Measurements from ENCODE around the gene RND3.
A peak's percentile ranks its signal among the peaks of the same experiment; 100 is the strongest.

The RND3 gene

DNA sequence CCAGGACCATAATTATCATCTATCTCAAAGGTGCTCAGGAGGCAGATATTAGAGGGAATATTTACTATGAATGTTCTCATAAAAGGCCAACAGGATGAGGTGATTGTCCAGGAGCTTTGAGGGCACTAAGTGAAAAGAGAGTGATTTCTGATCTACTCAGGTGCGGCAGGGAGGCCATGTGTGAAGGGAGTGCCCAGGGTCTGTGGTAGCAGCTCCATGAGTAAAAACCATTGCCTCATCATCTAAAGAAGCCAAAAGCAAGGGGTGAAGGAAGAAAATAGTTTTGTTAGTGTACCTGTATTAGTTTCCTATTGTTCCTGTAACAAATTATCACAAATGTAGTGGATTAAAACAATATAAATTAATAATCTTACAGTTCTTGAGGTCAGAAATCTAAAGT is 22.5 kb downstream of the RND3 start:
- DNase-seq (ENCODE audit: insufficient read length, low spot score) (no peak), FAIRE-seq (no peak)
- no peak for TF ChIP-seq POLR2A (IDR thresholded peaks at IDR 0.05; ENCODE audit: low read depth, low read length)

DNA sequence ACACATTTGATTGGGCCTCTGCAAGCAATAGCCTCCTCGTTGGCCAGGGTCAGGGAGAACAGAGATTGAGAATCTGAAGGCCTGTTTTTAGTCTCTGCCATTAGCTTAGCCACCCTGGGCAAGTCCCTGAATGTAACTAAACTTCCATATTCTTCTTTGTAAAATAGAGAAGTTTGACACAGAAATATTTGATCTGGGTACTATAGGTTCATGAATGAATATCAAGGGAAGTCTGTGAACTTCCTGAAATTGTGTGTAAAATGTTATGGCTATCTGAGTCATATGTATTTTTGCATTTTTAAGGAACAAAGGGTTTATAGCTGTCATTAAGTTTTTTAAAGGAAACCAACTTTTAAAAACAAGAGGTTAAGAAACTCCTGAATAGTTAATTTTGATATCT is 23.2 kb downstream of the RND3 start:
- no peak for TF ChIP-seq POLR2A (IDR thresholded peaks at IDR 0.05; ENCODE audit: low read depth, low read length)
- DNase-seq (ENCODE audit: insufficient read length, low spot score), result no peak
- FAIRE-seq, result peak; percentile 30

DNA sequence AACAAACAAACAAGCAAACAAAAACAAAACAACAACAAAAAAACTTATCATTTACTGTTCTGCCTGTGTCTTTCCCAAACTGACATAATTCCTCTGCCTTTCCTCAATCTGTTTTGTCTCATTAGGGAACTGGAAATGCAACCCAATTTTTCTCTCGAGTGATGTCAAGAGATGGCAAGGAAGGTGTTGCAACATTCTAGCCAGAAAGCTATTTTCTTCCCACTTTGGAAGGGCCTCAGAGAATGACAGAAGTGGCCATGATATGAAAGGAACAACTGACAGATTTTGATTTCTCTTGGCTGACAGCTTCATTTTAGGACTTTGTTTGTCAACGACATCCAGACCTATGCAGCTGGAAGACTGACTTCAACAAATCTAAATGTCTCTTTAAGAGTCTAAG is 24.7 kb downstream of the RND3 start:
- no peak for FAIRE-seq
- no peak for TF ChIP-seq POLR2A (IDR thresholded peaks at IDR 0.05; ENCODE audit: low read depth, low read length)

GRCh38 chr2:150459281-150459680 is 28.2 kb downstream of the RND3 start:
- no peak for TF ChIP-seq POLR2A (IDR thresholded peaks at IDR 0.05; ENCODE audit: low read depth, low read length)
- DNase-seq (ENCODE audit: insufficient read length, low spot score), result no peak
- no peak for FAIRE-seq

More for the DNA sequence above, 24.7 kb downstream of the RND3 start:
- no peak for DNase-seq (ENCODE audit: insufficient read length, low spot score)

DNA sequence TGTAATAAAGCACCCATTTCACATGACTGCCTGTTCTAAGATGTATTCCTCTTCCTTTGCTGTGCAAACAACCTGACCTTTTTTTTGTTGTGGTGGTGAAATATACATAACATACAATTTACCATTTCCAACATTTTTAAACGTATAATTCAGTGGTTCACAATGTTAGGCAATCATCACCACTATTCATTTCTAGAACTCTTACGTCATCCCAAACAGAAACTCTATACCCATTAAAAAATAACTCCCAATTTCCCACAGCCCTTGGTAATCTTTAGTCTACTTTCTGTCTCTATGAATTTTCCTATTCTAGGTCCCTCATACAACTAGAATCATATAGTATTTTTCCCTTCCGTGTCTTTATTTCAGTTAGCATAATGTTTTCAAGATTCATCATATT is 36.7 kb downstream of the RND3 start:
- no peak for TF ChIP-seq POLR2A (IDR thresholded peaks at IDR 0.05; ENCODE audit: low read depth, low read length)
- FAIRE-seq (no peak), DNase-seq (ENCODE audit: insufficient read length, low spot score) (no peak)

DNA sequence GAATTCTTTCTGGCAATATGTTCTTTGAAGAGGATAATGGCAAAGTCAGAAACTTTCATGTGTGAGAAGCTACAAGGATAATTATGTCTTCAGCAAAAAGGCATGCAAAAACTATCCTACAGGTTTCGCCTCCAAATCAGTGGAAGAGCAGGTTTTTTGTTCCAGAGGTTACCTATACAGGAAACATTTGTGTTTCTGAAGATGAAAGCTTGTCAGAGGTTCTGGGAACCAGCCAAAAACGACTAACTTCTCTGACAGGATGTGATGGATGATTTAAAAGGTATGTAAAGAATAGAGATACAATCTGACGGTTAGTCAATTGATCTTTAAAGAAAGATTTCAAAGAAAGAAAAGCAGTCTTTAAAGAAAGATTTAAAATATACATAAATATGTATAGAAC is 37.6 kb downstream of the RND3 start:
- no peak for TF ChIP-seq POLR2A (IDR thresholded peaks at IDR 0.05; ENCODE audit: low read depth, low read length)
- FAIRE-seq (no peak), DNase-seq (ENCODE audit: insufficient read length, low spot score) (no peak)

- FAIRE-seq, result no peak
- DNase-seq (ENCODE audit: insufficient read length, low spot score), result no peak
- no peak for TF ChIP-seq POLR2A (IDR thresholded peaks at IDR 0.05; ENCODE audit: low read depth, low read length)
Measured at GRCh38 chr2:150445398-150445797, 42.1 kb downstream of the RND3 start.

DNA sequence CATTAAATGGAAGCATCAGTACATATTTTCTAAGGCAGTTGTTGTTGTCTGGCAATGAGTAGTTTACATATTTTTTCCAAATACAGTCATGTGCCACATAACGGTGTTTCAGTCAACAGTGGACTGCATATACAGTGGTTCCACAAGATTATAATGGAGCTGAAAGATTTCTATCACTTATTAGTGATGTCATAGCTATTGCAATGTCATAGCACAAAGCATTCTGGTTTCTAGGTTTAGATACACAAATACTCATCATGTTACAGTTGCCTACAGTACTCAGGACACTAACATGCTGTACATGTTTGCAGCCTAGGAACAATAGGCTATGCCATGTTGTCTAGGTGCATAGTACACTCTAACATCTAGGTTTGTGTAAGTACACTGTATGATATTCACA is 45.0 kb downstream of the RND3 start:
- no peak for DNase-seq (ENCODE audit: insufficient read length, low spot score)
- TF ChIP-seq POLR2A (IDR thresholded peaks at IDR 0.05; ENCODE audit: low read depth, low read length), result no peak
- FAIRE-seq, result no peak

DNA sequence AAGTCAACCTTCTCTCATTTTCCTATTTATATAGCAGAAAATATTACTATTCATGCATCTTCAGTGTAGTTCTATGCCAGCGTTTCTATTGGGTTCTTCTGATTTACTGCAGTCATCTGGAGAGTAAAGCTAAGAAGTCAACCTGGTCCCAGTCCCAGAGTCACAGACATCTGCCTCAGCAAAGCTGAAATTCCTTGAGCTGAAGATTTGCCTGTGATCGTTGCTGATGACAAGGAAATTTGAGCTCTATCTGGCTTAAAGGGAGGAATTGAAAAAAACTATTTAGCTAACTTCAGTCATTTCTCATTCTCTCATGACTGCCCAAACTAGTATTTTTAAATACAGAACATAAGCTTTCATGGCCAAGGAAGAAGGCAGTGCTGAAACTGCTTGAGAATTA is 45.7 kb downstream of the RND3 start:
- DNase-seq (ENCODE audit: insufficient read length, low spot score), result no peak
- TF ChIP-seq POLR2A (IDR thresholded peaks at IDR 0.05; ENCODE audit: low read depth, low read length), result no peak
- FAIRE-seq, result no peak

GRCh38 chr2:150441226-150441625 is 46.2 kb downstream of the RND3 start:
- no peak for TF ChIP-seq POLR2A (IDR thresholded peaks at IDR 0.05; ENCODE audit: low read depth, low read length)
- no peak for FAIRE-seq
- no peak for DNase-seq (ENCODE audit: insufficient read length, low spot score)

- DNase-seq (ENCODE audit: insufficient read length, low spot score) (no peak), FAIRE-seq (no peak)
- TF ChIP-seq POLR2A (IDR thresholded peaks at IDR 0.05; ENCODE audit: low read depth, low read length), result no peak
Measured at GRCh38 chr2:150438654-150439053, 48.8 kb downstream of the RND3 start.

- no peak for TF ChIP-seq POLR2A (IDR thresholded peaks at IDR 0.05; ENCODE audit: low read depth, low read length)
- FAIRE-seq (no peak), DNase-seq (ENCODE audit: insufficient read length, low spot score) (no peak)
Measured at GRCh38 chr2:150438041-150438440, 49.4 kb downstream of the RND3 start.

DNA sequence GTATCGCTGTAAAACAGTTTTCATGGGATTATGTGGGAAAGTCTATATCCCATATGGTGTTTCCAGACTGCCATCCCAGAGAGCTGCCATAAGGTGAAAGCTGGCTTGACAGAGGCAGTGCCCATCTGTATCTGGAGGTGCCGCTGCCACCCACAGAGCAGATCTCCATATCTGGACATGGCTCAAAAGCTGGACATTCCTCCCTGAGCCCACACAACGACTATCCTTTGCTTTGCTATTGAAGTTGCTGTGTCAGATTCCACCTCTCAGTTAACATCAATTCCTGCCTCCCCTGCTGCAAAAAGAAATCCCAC is 55.2 kb downstream of the RND3 start:
- FAIRE-seq (no peak), DNase-seq (ENCODE audit: insufficient read length, low spot score) (no peak)
- no peak for TF ChIP-seq POLR2A (IDR thresholded peaks at IDR 0.05; ENCODE audit: low read depth, low read length)

DNA sequence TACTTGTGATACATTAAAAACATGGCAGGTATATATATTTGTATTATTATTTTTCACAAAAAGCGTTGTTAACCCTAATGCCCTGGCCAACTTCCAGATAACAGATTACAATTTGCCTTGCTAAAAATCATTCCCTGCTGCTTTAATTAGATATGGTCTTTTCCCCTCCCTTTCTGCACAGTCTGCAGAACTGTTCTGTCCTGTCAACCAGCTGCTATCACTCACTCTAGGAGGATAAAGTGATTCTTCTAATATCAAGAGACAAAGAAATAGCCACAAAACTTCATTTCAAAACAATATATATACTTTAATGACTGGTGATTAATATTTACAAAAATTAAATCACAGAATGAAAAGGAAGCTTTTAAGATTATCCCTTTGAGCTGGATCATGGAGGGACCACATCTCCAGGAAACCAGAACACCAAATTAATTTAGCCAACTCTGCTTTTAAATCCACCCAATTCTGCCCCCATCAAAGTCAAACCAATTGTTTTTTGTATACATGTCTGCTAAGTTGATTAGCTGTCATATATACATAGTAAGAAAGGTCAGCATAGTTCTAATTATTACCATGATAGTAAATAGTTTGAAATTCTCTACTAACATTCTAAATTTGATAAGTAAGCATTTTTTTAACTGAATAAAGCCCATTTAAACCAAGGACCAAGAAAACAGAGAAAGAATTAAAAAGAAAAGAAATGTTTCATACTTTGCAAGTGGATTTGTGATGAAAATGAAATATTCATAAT is 55.7 kb downstream of the RND3 start:
- TF ChIP-seq POLR2A (IDR thresholded peaks at IDR 0.05; ENCODE audit: low read depth, low read length), result no peak
- no peak for DNase-seq (ENCODE audit: insufficient read length, low spot score)
- no peak for FAIRE-seq

GRCh38 chr2:150429384-150429961 is 58.0 kb downstream of the RND3 start:
- no peak for DNase-seq (ENCODE audit: insufficient read length, low spot score)
- FAIRE-seq, result no peak
- no peak for TF ChIP-seq POLR2A (IDR thresholded peaks at IDR 0.05; ENCODE audit: low read depth, low read length)
